ENCODE measurements around the gene GRAMD1B. TPM values are rescaled to one million over a fixed set of nuclear protein-coding genes. Genes with fewer than 3 reads are reported as not detected.

GRAMD1B gene
- total and polyA plus RNA-seq, 4 donors, result 0.29 to 2.6 (median 1.3) TPM

- Histone ChIP-seq H3K9ac (ENCODE audit: low read depth in 1 of 2, low read length in 2 of 2) (no peak overlapping the region), H3K4me3 (ENCODE audit: low read depth in 1 of 3, low read length in 3 of 3) (no peak overlapping the region), H3K27me3 (ENCODE audit: control insufficient read depth in 4 of 4, insufficient read depth in 4 of 4, low read length in 3 of 4) (no peaks in the 10 kb centered on the region), H3K4me1 (ENCODE audit: control insufficient read depth in 4 of 4, insufficient read depth in 4 of 4, low read length in 3 of 4) (no peaks in the 10 kb centered on the region), H3K9me3 (ENCODE audit: control insufficient read depth in 4 of 4, low read length in 3 of 4) (no peaks in the 10 kb centered on the region), H3K36me3 (ENCODE audit: control insufficient read depth in 4 of 4, insufficient read depth in 3 of 4, low read depth in 1 of 4, low read length in 3 of 4) (no peaks in the 10 kb centered on the region), H3K27ac (ENCODE audit: low read depth in 1 of 2, low read length in 2 of 2) (no peak overlapping the region)
- DNase-seq (ENCODE audit: low spot score), result no peak
- WGBS, result 88% methylated on average over 4 of the region's 4 CpGs
- TF ChIP-seq GABPA (IDR thresholded peaks at IDR 0.05 in 1 of 2, conservative IDR thresholded peaks at IDR 0.05 in 1 of 2) (no peak), FOXA2 (IDR thresholded peaks at IDR 0.05) (no peak), RXRA (IDR thresholded peaks at IDR 0.05) (no peak), NR2F2 (IDR thresholded peaks at IDR 0.05) (no peak), TAF1 (conservative IDR thresholded peaks at IDR 0.05) (no peak), HNF4A (conservative IDR thresholded peaks at IDR 0.05) (no peak), FOXA1 (IDR thresholded peaks at IDR 0.05) (no peak), EGR1 (IDR thresholded peaks at IDR 0.05; ENCODE audit: low read depth in 2 of 2) (no peak), JUND (IDR thresholded peaks at IDR 0.05) (no peak)
- TF ChIP-seq, protein P1, sequence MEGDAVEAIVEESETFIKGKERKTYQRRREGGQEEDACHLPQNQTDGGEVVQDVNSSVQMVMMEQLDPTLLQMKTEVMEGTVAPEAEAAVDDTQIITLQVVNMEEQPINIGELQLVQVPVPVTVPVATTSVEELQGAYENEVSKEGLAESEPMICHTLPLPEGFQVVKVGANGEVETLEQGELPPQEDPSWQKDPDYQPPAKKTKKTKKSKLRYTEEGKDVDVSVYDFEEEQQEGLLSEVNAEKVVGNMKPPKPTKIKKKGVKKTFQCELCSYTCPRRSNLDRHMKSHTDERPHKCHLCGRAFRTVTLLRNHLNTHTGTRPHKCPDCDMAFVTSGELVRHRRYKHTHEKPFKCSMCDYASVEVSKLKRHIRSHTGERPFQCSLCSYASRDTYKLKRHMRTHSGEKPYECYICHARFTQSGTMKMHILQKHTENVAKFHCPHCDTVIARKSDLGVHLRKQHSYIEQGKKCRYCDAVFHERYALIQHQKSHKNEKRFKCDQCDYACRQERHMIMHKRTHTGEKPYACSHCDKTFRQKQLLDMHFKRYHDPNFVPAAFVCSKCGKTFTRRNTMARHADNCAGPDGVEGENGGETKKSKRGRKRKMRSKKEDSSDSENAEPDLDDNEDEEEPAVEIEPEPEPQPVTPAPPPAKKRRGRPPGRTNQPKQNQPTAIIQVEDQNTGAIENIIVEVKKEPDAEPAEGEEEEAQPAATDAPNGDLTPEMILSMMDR (IDR thresholded peaks at IDR 0.05; ENCODE audit: low read depth, low read length, missing input control), result no peak
These were observed 173.6 kb downstream of the GRAMD1B start for GRCh38 chr11:123603666-123604065.

DNA sequence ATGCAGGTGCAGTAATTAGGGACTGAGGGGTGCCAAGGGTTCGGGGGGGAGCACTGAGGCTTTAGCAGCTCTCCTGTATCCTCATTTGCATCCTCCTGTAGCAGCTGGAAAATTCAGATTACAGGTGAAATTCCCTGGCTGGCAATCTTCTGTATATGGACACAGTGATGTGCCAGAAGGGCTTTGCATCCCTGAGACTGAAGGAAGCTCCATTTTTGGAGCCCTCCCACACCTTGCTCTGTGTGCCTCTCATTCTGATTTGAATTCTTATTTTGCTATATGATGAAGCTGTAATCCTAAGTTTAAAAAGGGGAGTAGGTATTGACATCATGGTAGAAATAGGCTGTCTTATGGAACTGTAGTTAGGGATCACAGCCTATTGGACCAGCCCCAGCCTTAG, 177.7 kb downstream of the GRAMD1B start:
- no peak overlapping the region for H3K27ac ChIP-seq (ENCODE audit: low read depth in 1 of 2, low read length in 2 of 2)
- 71% methylated on average over 1 of the region's 1 CpG for WGBS
- TF ChIP-seq EGR1 (IDR thresholded peaks at IDR 0.05; ENCODE audit: low read depth in 2 of 2) (no peak), FOXA2 (IDR thresholded peaks at IDR 0.05) (no peak), JUND (IDR thresholded peaks at IDR 0.05) (no peak), GABPA (IDR thresholded peaks at IDR 0.05 in 1 of 2, conservative IDR thresholded peaks at IDR 0.05 in 1 of 2) (no peak), YY1 (IDR thresholded peaks at IDR 0.05) (no peak), HNF4G (IDR thresholded peaks at IDR 0.05) (no peak), RAD21 (IDR thresholded peaks at IDR 0.05) (no peak), MAX (IDR thresholded peaks at IDR 0.05) (no peak), TAF1 (conservative IDR thresholded peaks at IDR 0.05) (no peak), REST (IDR thresholded peaks at IDR 0.05) (no peak), HNF4A (conservative IDR thresholded peaks at IDR 0.05) (no peak), FOXA1 (IDR thresholded peaks at IDR 0.05) (no peak)
- TF ChIP-seq, protein P1 (IDR thresholded peaks at IDR 0.05; ENCODE audit: low read depth, low read length, missing input control), result no peak
- no peaks in the 10 kb centered on the region for H3K36me3 ChIP-seq (ENCODE audit: control insufficient read depth in 4 of 4, insufficient read depth in 3 of 4, low read depth in 1 of 4, low read length in 3 of 4)
- H3K4me3 ChIP-seq (ENCODE audit: low read depth in 1 of 3, low read length in 3 of 3), result no peak overlapping the region
- H3K9me3 ChIP-seq (ENCODE audit: control insufficient read depth in 4 of 4, low read length in 3 of 4), result no peaks in the 10 kb centered on the region
- DNase-seq (ENCODE audit: low spot score), result no peak
- no peaks in the 10 kb centered on the region for H3K27me3 ChIP-seq (ENCODE audit: control insufficient read depth in 4 of 4, insufficient read depth in 4 of 4, low read length in 3 of 4)
- no peaks in the 10 kb centered on the region for H3K4me1 ChIP-seq (ENCODE audit: control insufficient read depth in 4 of 4, insufficient read depth in 4 of 4, low read length in 3 of 4)
- no peak overlapping the region for H3K9ac ChIP-seq (ENCODE audit: low read depth in 1 of 2, low read length in 2 of 2)

Measured in liver (tissue), 9 donors.